Measurements from ENCODE around the gene LINGO4. TPM values are rescaled to one million over a fixed set of nuclear protein-coding genes. Genes with fewer than 3 reads are reported as not detected.

Gene LINGO4
- under 1 TPM in 1 of 2 donors, not detected in 1; 0.40 TPM for total RNA-seq
- under 1 TPM; 0.05 to 0.12 TPM for polyA plus RNA-seq
- long read RNA-seq, donor 1, result 0 reads
- long read RNA-seq, donor 2, result 0 reads
- long read RNA-seq, donor 3, result 0 reads
- long read RNA-seq, donor 4, result 0 reads
- long read RNA-seq, donor 5, result 0 reads

GRCh38 chr1:151805066-151805820 is at the start of gene LINGO4:
TSS of gene LINGO4 (minus strand) at chr1:151805419. CDS start at chr1:151802704, 2,715 bp downstream.
- TF ChIP-seq, protein P1, sequence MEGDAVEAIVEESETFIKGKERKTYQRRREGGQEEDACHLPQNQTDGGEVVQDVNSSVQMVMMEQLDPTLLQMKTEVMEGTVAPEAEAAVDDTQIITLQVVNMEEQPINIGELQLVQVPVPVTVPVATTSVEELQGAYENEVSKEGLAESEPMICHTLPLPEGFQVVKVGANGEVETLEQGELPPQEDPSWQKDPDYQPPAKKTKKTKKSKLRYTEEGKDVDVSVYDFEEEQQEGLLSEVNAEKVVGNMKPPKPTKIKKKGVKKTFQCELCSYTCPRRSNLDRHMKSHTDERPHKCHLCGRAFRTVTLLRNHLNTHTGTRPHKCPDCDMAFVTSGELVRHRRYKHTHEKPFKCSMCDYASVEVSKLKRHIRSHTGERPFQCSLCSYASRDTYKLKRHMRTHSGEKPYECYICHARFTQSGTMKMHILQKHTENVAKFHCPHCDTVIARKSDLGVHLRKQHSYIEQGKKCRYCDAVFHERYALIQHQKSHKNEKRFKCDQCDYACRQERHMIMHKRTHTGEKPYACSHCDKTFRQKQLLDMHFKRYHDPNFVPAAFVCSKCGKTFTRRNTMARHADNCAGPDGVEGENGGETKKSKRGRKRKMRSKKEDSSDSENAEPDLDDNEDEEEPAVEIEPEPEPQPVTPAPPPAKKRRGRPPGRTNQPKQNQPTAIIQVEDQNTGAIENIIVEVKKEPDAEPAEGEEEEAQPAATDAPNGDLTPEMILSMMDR (IDR thresholded peaks at IDR 0.05; ENCODE audit: control extremely low read depth, extremely low read depth), result no peak
- Histone ChIP-seq H3K4me1 (ENCODE audit: control insufficient read depth in 5 of 5, insufficient read depth in 5 of 5, low read length in 5 of 5) (no peaks in the 10 kb centered on the region), H3K27ac (ENCODE audit: low read depth in 1 of 2, low read length in 1 of 2) (no peak within 1 kb of the TSS), H3K27me3 (ENCODE audit: control insufficient read depth in 3 of 3, insufficient read depth in 3 of 3, low read length in 2 of 3) (peaks cover 0 to 4% (median 2%) of the 10 kb centered on the region in 3 donors), H3K9ac (ENCODE audit: insufficient read depth in 1 of 2, low read length in 2 of 2) (no peak within 1 kb of the TSS), H3K9me3 (ENCODE audit: control insufficient read depth in 4 of 4, insufficient read depth in 3 of 4, low read length in 3 of 4) (no peaks in the 10 kb centered on the region), H3K36me3 (ENCODE audit: control insufficient read depth in 4 of 4, insufficient read depth in 4 of 4, low read length in 4 of 4) (peaks cover 0 to 3% (median 0%) of the 10 kb centered on the region in 4 donors), H3K4me3 (no peak within 1 kb of the TSS)
- DNase-seq (no peak), ATAC-seq (ENCODE audit: insufficient read depth, low FRiP score) (no peak)
- WGBS, 2 donors, result 71 to 75% methylated on average over 12 of the region's 12 CpGs

GRCh38 chr1:151854658-151855057 is 49.4 kb upstream of the LINGO4 start:
- TF ChIP-seq, protein P1 (IDR thresholded peaks at IDR 0.05; ENCODE audit: control extremely low read depth, extremely low read depth), result no peak
- Histone ChIP-seq H3K27ac (ENCODE audit: low read depth in 1 of 2, low read length in 1 of 2) (no peak overlapping the region), H3K9ac (ENCODE audit: insufficient read depth in 1 of 2, low read length in 2 of 2) (no peak overlapping the region), H3K36me3 (ENCODE audit: control insufficient read depth in 4 of 4, insufficient read depth in 4 of 4, low read length in 4 of 4) (no peaks in the 10 kb centered on the region), H3K4me1 (ENCODE audit: control insufficient read depth in 5 of 5, insufficient read depth in 5 of 5, low read length in 5 of 5) (peaks cover 0 to 25% (median 2%) of the 10 kb centered on the region in 5 donors), H3K4me3 (no peak overlapping the region), H3K27me3 (ENCODE audit: control insufficient read depth in 3 of 3, insufficient read depth in 3 of 3, low read length in 2 of 3) (no peaks in the 10 kb centered on the region), H3K9me3 (ENCODE audit: control insufficient read depth in 4 of 4, insufficient read depth in 3 of 4, low read length in 3 of 4) (no peaks in the 10 kb centered on the region)
- no peak for DNase-seq
- no peak for ATAC-seq (ENCODE audit: insufficient read depth, low FRiP score)
- WGBS, 2 donors, result 81 to 96% methylated on average over 7 of the region's 7 CpGs

- peaks cover 0 to 37% (median 10%) of the 10 kb centered on the region in 5 donors for H3K4me1 ChIP-seq (ENCODE audit: control insufficient read depth in 5 of 5, insufficient read depth in 5 of 5, low read length in 5 of 5)
- no peak within 1 kb of the TSS for H3K27ac ChIP-seq (ENCODE audit: low read depth in 1 of 2, low read length in 1 of 2)
- no peaks in the 10 kb centered on the region for H3K9me3 ChIP-seq (ENCODE audit: control insufficient read depth in 4 of 4, insufficient read depth in 3 of 4, low read length in 3 of 4)
- WGBS, 2 donors, result 71 to 75% methylated on average over 5 of the region's 5 CpGs
- no peak for ATAC-seq (ENCODE audit: insufficient read depth, low FRiP score)
- no peaks in the 10 kb centered on the region for H3K36me3 ChIP-seq (ENCODE audit: control insufficient read depth in 4 of 4, insufficient read depth in 4 of 4, low read length in 4 of 4)
- H3K9ac ChIP-seq (ENCODE audit: insufficient read depth in 1 of 2, low read length in 2 of 2), result no peak within 1 kb of the TSS
- peak in 1 of 3 donors; percentile 32 for DNase-seq
- H3K4me3 ChIP-seq, result no peak within 1 kb of the TSS
- H3K27me3 ChIP-seq (ENCODE audit: control insufficient read depth in 3 of 3, insufficient read depth in 3 of 3, low read length in 2 of 3), result no peaks in the 10 kb centered on the region
- TF ChIP-seq, protein P1 (IDR thresholded peaks at IDR 0.05; ENCODE audit: control extremely low read depth, extremely low read depth), result no peak
Measured at GRCh38 chr1:151853411-151853943, 48.3 kb upstream of the LINGO4 start, which contains the start of gene THEM5. TSS of gene THEM5 (minus strand) at chr1:151853712. CDS start at chr1:151853565, 147 bp downstream.

Data from lung (tissue), 16 donors.